NCI-H460 (cell line): ENCODE results near the gene ACAP2. TPM values are rescaled to one million over a fixed set of nuclear protein-coding genes. Genes with fewer than 3 reads are reported as not detected.
"Not testable (repeated sequence)": the region's sequence is repeated elsewhere in the genome, so short reads cannot be mapped to it uniquely, and the experiment has no call there.

Experiments used
- DNase-seq: peaks from one replicate; pipeline ENCODE4 v3.0.0-alpha.2; 2016; ENCODE audit warnings: low read depth; ENCODE audit errors: extremely low read depth
- total RNA-seq: library from RNA; depleted of rRNA; stranded (reverse); fragments of >200 nt; shearing (Covaris generic); gene quantifications from 2 replicates; pipeline ENCODE4 v1.2.3, GENCODE V29; 2014

The ACAP2 gene
- total RNA-seq, 1 experiment from 2014 or later: 36.7 TPM

- no peak for DNase-seq
Measured at GRCh38 chr3:195446359-195446758, 3.5 kb upstream of the ACAP2 start.

- DNase-seq: no peak
Measured at GRCh38 chr3:195445885-195446284, 3.1 kb upstream of the ACAP2 start.

- no peak for DNase-seq
Measured at GRCh38 chr3:195443391-195443989, 670 bp upstream of the ACAP2 start.

GRCh38 chr3:195441992-195442572 lies 738 bp downstream of the ACAP2 start:
- DNase-seq: no peak

GRCh38 chr3:195441476-195441991 lies 1.3 kb downstream of the ACAP2 start:
- no peak for DNase-seq

GRCh38 chr3:195441051-195441450 lies 1.8 kb downstream of the ACAP2 start:
- DNase-seq: no peak

- no peak for DNase-seq
Measured at GRCh38 chr3:195440379-195440778, 2.4 kb downstream of the ACAP2 start.

- DNase-seq: no peak
Measured at GRCh38 chr3:195438371-195438770, 4.4 kb downstream of the ACAP2 start.

- no peak for DNase-seq
Measured at GRCh38 chr3:195425849-195426248, 17.0 kb downstream of the ACAP2 start.

GRCh38 chr3:195423818-195424217 lies 19.0 kb downstream of the ACAP2 start:
- DNase-seq: no peak

GRCh38 chr3:195421400-195421799 lies 21.4 kb downstream of the ACAP2 start:
- DNase-seq: no peak

GRCh38 chr3:195416795-195417194 lies 26.0 kb downstream of the ACAP2 start:
- no peak for DNase-seq

- DNase-seq: no peak
Measured at GRCh38 chr3:195411836-195412235, 31.0 kb downstream of the ACAP2 start.

- DNase-seq: no peak
Measured at GRCh38 chr3:195410546-195410945, 32.3 kb downstream of the ACAP2 start.

- no peak for DNase-seq
Measured at GRCh38 chr3:195407531-195408409, 35.0 kb downstream of the ACAP2 start.

- no peak for DNase-seq
Measured at GRCh38 chr3:195405651-195406050, 37.2 kb downstream of the ACAP2 start.

GRCh38 chr3:195403841-195404408 lies 38.9 kb downstream of the ACAP2 start:
- DNase-seq: no peak

GRCh38 chr3:195403244-195403643 lies 39.6 kb downstream of the ACAP2 start:
- DNase-seq: no peak

GRCh38 chr3:195401943-195402342 lies 40.9 kb downstream of the ACAP2 start:
- DNase-seq: no peak

GRCh38 chr3:195398460-195398859 lies 44.4 kb downstream of the ACAP2 start:
- DNase-seq: not testable (repeated sequence)

- no peak for DNase-seq
Measured at GRCh38 chr3:195397524-195397923, 45.3 kb downstream of the ACAP2 start.
